OCI-LY3 (cell line): ENCODE results near the gene NOP9.

Experiments used
- H2AFZ ChIP-seq: fragments of 200-600, 300-600 bp; shearing (Covaris generic); 2 replicates; pipeline ENCODE4 v1.6.0; 2014; ENCODE audit warnings: antibody characterized with exemption, low read depth, low read length
- H3K27ac ChIP-seq: fragments of 200-600, 300-600 bp; sonication (generic); 2 replicates; pipeline ENCODE4 v1.5.1; 2014; ENCODE audit warnings: mild to moderate bottlenecking, low read length, moderate library complexity, mixed read lengths
- H3K27me3 ChIP-seq: fragments of 200-600, 300-600 bp; sonication (generic); 2 replicates; pipeline ENCODE4 v1.6.1; 2014; ENCODE audit warnings: low read depth, low read length, mixed read lengths
- H3K36me3 ChIP-seq: fragments of 200-600, 300-600 bp; sonication (generic); replicated peaks from 2 replicates; pipeline ENCODE3; 2014; ENCODE audit warnings: low read depth, low read length, mixed read lengths
- H3K4me1 ChIP-seq: fragments of 300-600, 200-600 bp; sonication (generic); 2 replicates; pipeline ENCODE4 v1.6.1; 2014; ENCODE audit warnings: low read length, mixed read lengths
- H3K4me2 ChIP-seq: fragments of 200-600, 300-600 bp; sonication (generic); 2 replicates; pipeline ENCODE4 v1.6.1; 2014; ENCODE audit warnings: low read length, mixed read lengths
- H3K4me3 ChIP-seq: fragments of 300-600, 200-600 bp; sonication (generic); 2 replicates; pipeline ENCODE4 v1.5.1; 2014; ENCODE audit warnings: antibody characterized with exemption, mild to moderate bottlenecking, low read length, moderate library complexity
- H3K79me2 ChIP-seq: fragments of 300-600, 200-600 bp; shearing (Covaris generic); 2 replicates; pipeline ENCODE4 v1.6.1; 2014; ENCODE audit warnings: mild to moderate bottlenecking, low read length, mixed read lengths
- H3K9ac ChIP-seq: fragments of 300-600, 200-600 bp; shearing (Covaris generic); 2 replicates; pipeline ENCODE4 v1.6.0; 2014; ENCODE audit warnings: mild to moderate bottlenecking, low read length, moderate library complexity
- H3K9me3 ChIP-seq: fragments of 200-600, 300-600 bp; shearing (Covaris generic); 2 replicates; pipeline ENCODE4 v1.6.1; 2014; ENCODE audit warnings: low read length, mixed read lengths; ENCODE audit not compliant: insufficient read depth
- H4K20me1 ChIP-seq: fragments of 200-600, 300-600 bp; sonication (generic); 2 replicates; pipeline ENCODE4 v1.6.1; 2016; ENCODE audit warnings: low read length, mixed read lengths; ENCODE audit not compliant: insufficient read depth
- CTCF ChIP-seq: fragments of 200-600, 300-600 bp; sonication (generic); IDR thresholded peaks from 2 replicates; pipeline ENCODE4 v1.5.1; 2014; ENCODE audit warnings: antibody characterized with exemption, low read length, low read depth
- EZH2phosphoT487 ChIP-seq: fragments of 200-600 bp; shearing (Covaris generic); IDR thresholded peaks from 2 replicates; pipeline ENCODE4 v1.6.1; 2018; ENCODE audit warnings: antibody characterized with exemption, mixed run types, low read depth

Gene NOP9

GRCh38 chr14:24334431-24335291, 35.0 kb downstream of the NOP9 start, which contains the start of gene ADCY4:
TSS of gene ADCY4 (minus strand) at chr14:24335071. CDS start at chr14:24334652, 419 bp downstream.
- H3K4me2 ChIP-seq, result peak within 1 kb of the TSS; percentile 96
- no peaks in the 10 kb centered on the region for H3K9me3 ChIP-seq
- H3K27ac ChIP-seq, result no peak within 1 kb of the TSS
- H3K4me1 ChIP-seq, result peaks cover 23% of the 10 kb centered on the region
- H3K4me3 ChIP-seq, result peak within 1 kb of the TSS; percentile 75
- H2AFZ ChIP-seq, result peak within 1 kb of the TSS; percentile 81
- H3K9ac ChIP-seq, result peak within 1 kb of the TSS; percentile 54
- H3K36me3 ChIP-seq, result no peaks in the 10 kb centered on the region
- no peak for TF ChIP-seq CTCF
- TF ChIP-seq EZH2phosphoT487, result no peak
- no peaks in the 10 kb centered on the region for H3K79me2 ChIP-seq
- H3K27me3 ChIP-seq, result peaks cover 26% of the 10 kb centered on the region
- no peaks in the 10 kb centered on the region for H4K20me1 ChIP-seq

- Histone ChIP-seq H3K4me2 (no peak overlapping the region), H3K4me3 (no peak overlapping the region), H3K27me3 (peaks cover 26% of the 10 kb centered on the region), H3K79me2 (no peaks in the 10 kb centered on the region), H2AFZ (no peak overlapping the region), H3K4me1 (peaks cover 23% of the 10 kb centered on the region), H3K9me3 (no peaks in the 10 kb centered on the region), H3K36me3 (no peaks in the 10 kb centered on the region), H3K27ac (no peak overlapping the region), H4K20me1 (no peaks in the 10 kb centered on the region), H3K9ac (no peak overlapping the region)
- TF ChIP-seq EZH2phosphoT487, result no peak
- TF ChIP-seq CTCF, result no peak
These were observed 36.0 kb downstream of the NOP9 start for GRCh38 chr14:24335461-24336171.

GRCh38 chr14:24337144-24337823, 37.6 kb downstream of the NOP9 start:
- H3K4me3 ChIP-seq, result no peak overlapping the region
- H2AFZ ChIP-seq, result no peak overlapping the region
- no peaks in the 10 kb centered on the region for H4K20me1 ChIP-seq
- H3K4me1 ChIP-seq, result peaks cover 17% of the 10 kb centered on the region
- no peaks in the 10 kb centered on the region for H3K9me3 ChIP-seq
- H3K27ac ChIP-seq, result no peak overlapping the region
- H3K4me2 ChIP-seq, result no peak overlapping the region
- no peak for TF ChIP-seq CTCF
- TF ChIP-seq EZH2phosphoT487, result no peak
- no peaks in the 10 kb centered on the region for H3K36me3 ChIP-seq
- H3K27me3 ChIP-seq, result peaks cover 26% of the 10 kb centered on the region
- no peak overlapping the region for H3K9ac ChIP-seq
- H3K79me2 ChIP-seq, result no peaks in the 10 kb centered on the region

- Histone ChIP-seq H4K20me1 (no peaks in the 10 kb centered on the region), H3K4me1 (peaks cover 12% of the 10 kb centered on the region), H3K27ac (no peak overlapping the region), H3K79me2 (no peaks in the 10 kb centered on the region), H3K4me3 (no peak overlapping the region), H3K9me3 (no peaks in the 10 kb centered on the region), H3K27me3 (peaks cover 24% of the 10 kb centered on the region), H2AFZ (no peak overlapping the region), H3K36me3 (no peaks in the 10 kb centered on the region), H3K9ac (no peak overlapping the region), H3K4me2 (no peak overlapping the region)
- TF ChIP-seq CTCF (no peak), EZH2phosphoT487 (no peak)
These were observed 38.1 kb downstream of the NOP9 start for GRCh38 chr14:24337824-24338175.
